AG09309 (cell line): ENCODE results near the gene NCK1.

ENCODE experiments used
- DNase-seq: peaks from one replicate; pipeline ENCODE4 v3.0.0-alpha.2; 2010; ENCODE audit warnings: low read depth
- H3K4me3 ChIP-seq: 2 replicates; pipeline ENCODE4 v1.5.1; 2011; ENCODE audit warnings: mild to moderate bottlenecking, low read depth, low read length, moderate library complexity; ENCODE audit not compliant: control insufficient read depth
- TF ChIP-seq, protein P1 (sequence below): IDR thresholded peaks from 2 replicates; pipeline ENCODE4 v1.5.1; 2011; ENCODE audit warnings: mild to moderate bottlenecking, low read depth, low read length, inconsistent platforms; ENCODE audit not compliant: insufficient read depth, control insufficient read depth; ENCODE audit errors: missing control alignments

NCK1 gene

DNA sequence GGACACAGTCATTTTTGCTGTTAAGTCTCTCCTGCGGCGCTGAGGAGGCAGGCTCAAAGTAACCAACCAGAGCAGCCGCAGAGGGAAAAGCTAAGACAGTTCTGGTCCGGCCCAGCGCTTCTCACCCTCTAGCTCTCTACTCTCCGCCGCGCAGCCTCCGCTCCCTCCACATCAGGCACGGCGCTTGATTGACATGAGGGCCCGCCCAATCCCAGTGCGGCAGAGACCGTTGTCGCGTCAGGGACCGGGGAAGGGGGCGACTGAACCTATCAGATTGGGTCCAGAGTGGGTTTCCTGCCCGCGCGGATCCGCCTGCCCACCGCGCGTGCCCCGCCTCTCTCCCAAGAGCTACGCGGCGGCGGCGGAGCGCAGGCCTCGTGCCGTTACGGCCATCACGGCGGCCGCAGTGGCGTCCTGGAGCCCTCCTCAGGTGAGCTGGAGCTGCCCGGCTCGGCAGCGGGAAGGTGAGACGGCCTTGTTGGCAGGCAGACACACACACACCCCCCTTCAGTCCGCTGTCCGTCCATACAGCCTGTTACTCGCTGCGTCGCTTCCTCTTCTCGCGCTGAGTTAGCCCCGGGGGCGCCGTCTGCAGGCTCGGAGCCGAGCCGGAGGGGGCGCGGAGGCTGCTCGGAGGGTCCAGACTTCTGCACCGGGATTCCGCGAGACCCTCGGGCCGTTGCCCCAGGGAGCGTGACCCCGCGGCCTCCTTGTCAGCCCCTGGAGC is at the start of gene NCK1:
NCK1 (plus strand) TSS at position 319 of the 727 bp plus-strand sequence. CDS start 65,794 bp downstream, outside the sequence.
- peak; percentile 92 for DNase-seq
- TF ChIP-seq, protein P1, sequence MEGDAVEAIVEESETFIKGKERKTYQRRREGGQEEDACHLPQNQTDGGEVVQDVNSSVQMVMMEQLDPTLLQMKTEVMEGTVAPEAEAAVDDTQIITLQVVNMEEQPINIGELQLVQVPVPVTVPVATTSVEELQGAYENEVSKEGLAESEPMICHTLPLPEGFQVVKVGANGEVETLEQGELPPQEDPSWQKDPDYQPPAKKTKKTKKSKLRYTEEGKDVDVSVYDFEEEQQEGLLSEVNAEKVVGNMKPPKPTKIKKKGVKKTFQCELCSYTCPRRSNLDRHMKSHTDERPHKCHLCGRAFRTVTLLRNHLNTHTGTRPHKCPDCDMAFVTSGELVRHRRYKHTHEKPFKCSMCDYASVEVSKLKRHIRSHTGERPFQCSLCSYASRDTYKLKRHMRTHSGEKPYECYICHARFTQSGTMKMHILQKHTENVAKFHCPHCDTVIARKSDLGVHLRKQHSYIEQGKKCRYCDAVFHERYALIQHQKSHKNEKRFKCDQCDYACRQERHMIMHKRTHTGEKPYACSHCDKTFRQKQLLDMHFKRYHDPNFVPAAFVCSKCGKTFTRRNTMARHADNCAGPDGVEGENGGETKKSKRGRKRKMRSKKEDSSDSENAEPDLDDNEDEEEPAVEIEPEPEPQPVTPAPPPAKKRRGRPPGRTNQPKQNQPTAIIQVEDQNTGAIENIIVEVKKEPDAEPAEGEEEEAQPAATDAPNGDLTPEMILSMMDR = peak; percentile 3
- peak within 1 kb of the TSS; percentile 99 for H3K4me3 ChIP-seq

DNA sequence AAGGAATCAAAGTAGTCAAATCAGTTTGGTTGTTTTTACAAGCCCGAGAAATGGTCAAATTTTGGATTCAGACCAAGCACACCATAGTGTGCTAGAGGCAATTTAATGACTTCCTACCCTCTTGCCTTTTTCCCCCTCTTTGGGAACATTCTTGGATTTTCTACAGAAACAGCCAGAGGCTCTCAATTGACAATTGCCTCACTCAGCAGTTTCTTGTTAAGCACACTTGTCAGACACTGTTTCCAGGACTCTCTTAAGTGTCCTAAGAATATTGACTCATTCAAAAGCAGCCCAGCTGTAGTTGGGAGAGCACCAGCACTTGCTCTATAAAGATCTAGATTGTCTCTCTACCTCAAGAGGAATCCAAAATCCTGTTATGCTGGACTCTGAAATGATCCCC is 44.6 kb upstream of the NCK1 start:
- DNase-seq = no peak
- TF ChIP-seq, protein P1 = no peak
- no peak overlapping the region for H3K4me3 ChIP-seq

DNA sequence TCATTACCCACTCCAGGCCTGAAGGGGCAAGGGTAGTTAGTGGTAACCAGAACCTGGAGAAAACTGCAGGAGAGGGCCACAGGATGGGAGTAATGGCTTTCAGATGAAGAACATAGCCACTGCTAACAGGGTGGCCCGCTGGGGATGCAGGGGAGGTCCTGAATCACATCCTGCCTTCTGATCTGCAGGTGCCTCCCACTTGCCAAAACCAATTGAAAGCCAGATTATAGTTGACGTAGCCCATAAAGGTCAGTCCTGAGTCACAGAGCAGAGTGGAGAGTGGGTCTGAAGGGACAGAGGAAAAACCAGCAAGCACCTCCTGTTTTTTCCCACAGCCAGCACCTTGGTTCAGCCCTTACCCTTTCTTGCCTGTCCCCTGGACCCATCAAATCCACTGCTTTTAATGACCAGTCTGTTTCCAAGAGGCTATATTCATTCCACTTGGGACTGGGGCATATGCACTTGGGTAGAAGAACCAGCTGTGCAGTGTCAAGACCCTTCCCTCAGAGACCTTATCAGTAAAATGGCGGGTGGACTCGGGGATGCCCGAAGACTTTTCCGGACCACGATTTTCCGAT is 43.7 kb upstream of the NCK1 start:
- DNase-seq = peak; percentile 57
- H3K4me3 ChIP-seq = peak overlapping the region; percentile 83
- TF ChIP-seq, protein P1 = peak; percentile 27

DNA sequence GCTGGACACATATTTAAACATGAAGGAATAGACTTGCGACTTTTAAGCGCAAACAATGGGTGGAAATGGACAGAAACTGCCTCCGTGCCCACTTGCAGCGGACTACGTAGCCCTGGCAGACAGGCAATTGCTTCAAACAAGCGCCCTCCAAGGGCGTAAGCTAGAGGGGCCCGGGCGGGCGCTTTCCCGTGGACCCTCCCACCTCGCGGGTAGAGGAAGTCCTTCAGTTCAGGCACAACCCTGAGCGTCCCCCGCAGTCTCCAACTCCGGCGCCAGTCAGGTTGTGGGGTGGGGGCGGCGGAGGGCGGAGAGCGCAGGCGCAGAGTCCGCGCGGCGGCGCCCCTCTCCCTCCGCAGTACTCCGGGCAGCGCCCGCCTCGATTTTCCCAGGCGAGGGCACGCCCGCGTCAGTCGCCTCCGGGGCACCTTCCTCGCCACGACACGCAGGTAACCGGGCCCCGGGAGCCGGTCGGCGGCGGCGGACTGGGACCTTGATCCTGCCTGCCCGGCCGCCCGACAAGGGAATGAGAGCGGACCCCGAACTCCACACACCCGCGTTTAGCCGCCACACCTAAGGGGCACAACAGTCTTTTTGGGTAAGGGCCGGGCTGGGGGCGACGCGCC is 43.1 kb upstream of the NCK1 start, which contains the start of gene SLC35G2:
SLC35G2 (plus strand) TSS at position 358 of the 623 bp plus-strand sequence. CDS start 35,335 bp downstream, outside the sequence.
- TF ChIP-seq, protein P1 = no peak
- peak within 1 kb of the TSS; percentile 83 for H3K4me3 ChIP-seq
- no peak for DNase-seq

DNA sequence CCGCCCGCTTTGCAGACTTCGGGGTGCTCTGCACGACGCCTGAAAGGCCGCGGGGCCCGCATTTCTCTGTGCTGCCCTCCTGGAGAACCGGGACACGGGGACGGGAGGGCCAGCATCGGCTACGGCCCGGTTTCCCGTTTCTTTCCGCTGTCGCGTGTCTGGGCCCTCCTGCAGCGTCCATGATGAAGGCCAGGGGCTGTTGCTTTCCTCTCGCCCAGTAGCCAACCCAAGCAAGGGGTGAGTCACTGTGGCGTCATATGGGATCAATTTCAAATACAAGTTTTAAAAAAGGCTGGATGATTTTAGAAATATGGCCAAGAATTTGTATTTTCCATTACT is 42.6 kb upstream of the NCK1 start:
- no peak for DNase-seq
- peak overlapping the region; percentile 83 for H3K4me3 ChIP-seq
- TF ChIP-seq, protein P1 = no peak

DNA sequence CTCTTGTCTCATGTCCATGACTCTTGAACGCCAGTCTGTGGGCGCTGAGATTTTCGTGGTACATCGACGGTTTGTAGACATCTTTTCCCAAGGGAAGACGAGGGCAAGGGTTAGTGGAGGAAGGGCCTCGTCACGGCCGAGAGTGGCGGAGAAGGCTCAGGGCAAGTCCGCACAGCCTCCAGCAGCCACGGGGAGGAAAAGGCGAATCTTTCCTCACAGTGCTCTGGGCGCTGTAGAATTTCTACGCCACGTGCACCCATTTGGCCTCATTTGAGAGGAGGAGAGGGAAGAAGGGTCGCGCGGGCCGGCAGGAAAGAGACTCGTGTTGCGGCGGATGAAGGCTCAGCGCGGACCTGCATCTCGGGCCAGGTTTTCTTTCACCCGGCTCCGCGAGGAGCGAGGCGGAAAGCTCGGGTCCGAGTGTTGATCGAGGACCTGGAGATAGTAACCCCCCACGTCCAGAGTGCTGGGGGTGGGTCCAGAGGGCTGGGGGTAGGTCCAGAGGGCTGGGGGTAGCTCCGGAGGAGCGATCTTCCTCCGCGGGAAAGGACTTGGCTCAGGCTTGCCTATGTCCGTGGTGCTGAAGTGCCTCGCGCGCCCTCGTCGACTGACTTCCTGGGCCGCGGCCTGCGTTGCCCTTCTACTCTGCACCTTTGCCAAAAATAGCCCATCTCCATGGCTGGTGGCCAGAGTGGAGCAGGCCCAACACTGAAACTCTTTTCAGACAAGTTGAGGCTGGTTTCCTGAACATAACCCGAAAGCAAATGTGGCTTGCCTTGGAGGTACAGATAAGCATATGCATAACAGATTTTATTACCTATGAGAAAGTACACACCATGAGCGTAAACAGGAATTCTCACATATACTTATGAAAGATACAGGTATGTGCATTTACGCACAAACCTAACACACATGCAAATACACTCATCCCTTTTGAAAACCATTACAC is 42.0 kb upstream of the NCK1 start:
- TF ChIP-seq, protein P1 = no peak
- DNase-seq = no peak
- peak overlapping the region; percentile 83 for H3K4me3 ChIP-seq
